PC-3 (cell line): ENCODE results near the gene CRPPA.

Source experiments
- EZH2phosphoT487 ChIP-seq: fragments of 300-600 bp; sonication (generic); IDR thresholded peaks from 2 replicates; pipeline ENCODE4 v1.6.1; 2018; ENCODE audit warnings: mild to moderate bottlenecking, antibody characterized with exemption, low read length, borderline replicate concordance
- TF ChIP-seq, protein P1 (sequence below): fragments of 300-600 bp; sonication (generic); conservative IDR thresholded peaks from 2 replicates; pipeline ENCODE4 v1.5.1; 2017; ENCODE audit warnings: antibody characterized with exemption, low read depth, mild to moderate bottlenecking, low read length

- TF ChIP-seq, protein P1, sequence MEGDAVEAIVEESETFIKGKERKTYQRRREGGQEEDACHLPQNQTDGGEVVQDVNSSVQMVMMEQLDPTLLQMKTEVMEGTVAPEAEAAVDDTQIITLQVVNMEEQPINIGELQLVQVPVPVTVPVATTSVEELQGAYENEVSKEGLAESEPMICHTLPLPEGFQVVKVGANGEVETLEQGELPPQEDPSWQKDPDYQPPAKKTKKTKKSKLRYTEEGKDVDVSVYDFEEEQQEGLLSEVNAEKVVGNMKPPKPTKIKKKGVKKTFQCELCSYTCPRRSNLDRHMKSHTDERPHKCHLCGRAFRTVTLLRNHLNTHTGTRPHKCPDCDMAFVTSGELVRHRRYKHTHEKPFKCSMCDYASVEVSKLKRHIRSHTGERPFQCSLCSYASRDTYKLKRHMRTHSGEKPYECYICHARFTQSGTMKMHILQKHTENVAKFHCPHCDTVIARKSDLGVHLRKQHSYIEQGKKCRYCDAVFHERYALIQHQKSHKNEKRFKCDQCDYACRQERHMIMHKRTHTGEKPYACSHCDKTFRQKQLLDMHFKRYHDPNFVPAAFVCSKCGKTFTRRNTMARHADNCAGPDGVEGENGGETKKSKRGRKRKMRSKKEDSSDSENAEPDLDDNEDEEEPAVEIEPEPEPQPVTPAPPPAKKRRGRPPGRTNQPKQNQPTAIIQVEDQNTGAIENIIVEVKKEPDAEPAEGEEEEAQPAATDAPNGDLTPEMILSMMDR = no peak
- no peak for TF ChIP-seq EZH2phosphoT487
These were observed 28.3 kb downstream of the CRPPA start for GRCh38 chr7:16392990-16393523.
